Upper lobe of left lung (tissue), 6 donors: Measurements from ENCODE around the gene CLPTM1L. TPM values are rescaled to one million over a fixed set of nuclear protein-coding genes. Genes with fewer than 3 reads are reported as not detected.
"Not testable (repeated sequence)": the region's sequence is repeated elsewhere in the genome, so short reads cannot be mapped to it uniquely, and the experiment has no call there.

ENCODE experiments used
- ATAC-seq, 2 donors: fragments of 200-7000 bp; cut with Tn5 transposase; one replicate each; pipeline ENCODE4 v1.9.1; 2022; ENCODE audit warnings: mild to moderate bottlenecking in 2 of 2, moderate library complexity in 2 of 2; ENCODE audit not compliant: low FRiP score in 2 of 2
- DNase-seq, 2 donors: peaks; one replicate each; pipeline ENCODE4 v3.0.0-alpha.2; 2019 to 2020
- H3K27ac ChIP-seq, 4 donors: fragments of 200-600 bp; sonication (generic); one replicate each; pipeline ENCODE4 v1.5.1; 2016 to 2019
- H3K27me3 ChIP-seq, 4 donors: fragments of 200-600 bp; sonication (generic); one replicate each; pipeline ENCODE4 v1.5.1; 2017 to 2019
- H3K36me3 ChIP-seq, 4 donors: fragments of 200-600 bp; sonication (generic); one replicate each; pipeline ENCODE4 v1.5.1; 2016 to 2019
- H3K4me1 ChIP-seq, 4 donors: fragments of 200-600 bp; sonication (generic); one replicate each; pipeline ENCODE4 v1.5.1; 2018 to 2019
- H3K4me3 ChIP-seq, 4 donors: fragments of 200-600 bp; sonication (generic); one replicate each; pipeline ENCODE4 v1.5.1; 2017 to 2019; ENCODE audit warnings: mild to moderate bottlenecking in 2 of 4, moderate library complexity in 1 of 4
- H3K9me3 ChIP-seq, 4 donors: fragments of 200-600 bp; sonication (generic); one replicate each; pipeline ENCODE4 v1.5.1; 2018 to 2019
- CTCF ChIP-seq, 6 experiments: fragments of 450-650 bp in 4 of 6; fragments of 200-600 bp in 2 of 6; sonication (generic) in 2 of 6; IDR thresholded peaks; one replicate each; pipeline ENCODE4 v1.5.1; 2016 to 2019; ENCODE audit warnings: antibody characterized with exemption in 6 of 6
- EP300 ChIP-seq, 4 donors: sonication (generic); formaldehyde crosslinking; IDR thresholded peaks; one replicate each; pipeline ENCODE4 v1.5.1; 2017; ENCODE audit warnings: antibody characterized with exemption in 4 of 4, control low read depth in 2 of 4
- POLR2A ChIP-seq, 4 donors: fragments of 450-650 bp; IDR thresholded peaks; one replicate each; pipeline ENCODE4 v1.5.1; 2016 to 2017; ENCODE audit warnings: antibody characterized with exemption in 4 of 4, mild to moderate bottlenecking in 2 of 4
- POLR2AphosphoS5 ChIP-seq, 2 donors: sonication (generic); formaldehyde crosslinking; IDR thresholded peaks; one replicate each; pipeline ENCODE4 v1.5.1; 2017; ENCODE audit warnings: antibody characterized with exemption in 2 of 2
- WGBS, 2 donors: methylation state at CpG; one replicate each; pipeline ENCODE4 v1.1.5; 2017 to 2018; 5-methylcytosine and 5-hydroxymethylcytosine counted together
- total RNA-seq, 6 donors: library from RNA; depleted of rRNA in 4 of 6; stranded (reverse); fragments of >200 nt in 4 of 6; gene quantifications; one replicate each; pipeline versions ENCODE4 v1.1.0 to v1.2.1, GENCODE V29; 2016 to 2021
- donor health status: DM: no; HTN: no; CAD: no; lungs with moderate emphysema.
- donor health status: DM: no; HTN: yes; CAD: no; lungs with severe emphysema.

The CLPTM1L gene
- total RNA-seq, 6 donors from 2014 or later, result 135 to 311 (median 204) TPM

DNA sequence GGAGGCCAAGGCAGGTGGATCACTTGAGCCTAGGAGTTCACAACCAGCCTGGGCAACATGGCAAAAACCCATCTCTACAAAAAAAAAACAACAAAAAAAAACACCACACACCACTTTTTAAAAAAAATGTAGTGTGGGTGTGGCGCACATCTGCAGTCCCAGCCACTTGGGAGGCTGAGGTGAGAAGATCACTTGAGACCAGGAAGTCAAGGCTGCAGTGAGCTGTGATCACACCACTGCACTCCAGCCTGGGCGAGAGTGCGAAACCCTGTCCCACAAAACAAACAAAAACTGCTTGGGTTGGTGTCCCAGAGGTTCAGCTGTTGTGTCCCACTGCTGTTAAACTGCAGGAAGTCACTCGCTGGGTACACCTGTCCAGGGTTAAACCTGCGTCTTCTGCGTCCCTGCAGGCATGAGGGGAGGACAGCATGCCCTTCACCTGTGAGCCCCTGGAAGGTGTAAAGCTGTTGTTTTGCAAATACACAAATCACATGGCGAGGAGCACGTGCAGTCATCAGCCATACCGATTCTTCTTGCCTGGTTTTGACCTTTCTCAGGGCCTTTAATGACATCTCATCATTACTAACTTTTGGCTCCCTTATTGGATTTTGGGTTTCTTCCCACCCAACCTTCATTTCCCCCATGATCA, 29.3 kb upstream of the CLPTM1L start:
- Histone ChIP-seq H3K27ac (no peak overlapping the region), H3K36me3 (no peaks in the 10 kb centered on the region), H3K4me3 (no peak overlapping the region), H3K27me3 (no peaks in the 10 kb centered on the region), H3K9me3 (no peaks in the 10 kb centered on the region), H3K4me1 (no peaks in the 10 kb centered on the region)
- TF ChIP-seq POLR2AphosphoS5 (IDR thresholded peaks at IDR 0.05) (no peak), POLR2A (IDR thresholded peaks at IDR 0.05) (no peak), CTCF (IDR thresholded peaks at IDR 0.05) (no peak), EP300 (IDR thresholded peaks at IDR 0.05) (no peak)
- ATAC-seq (no peak), DNase-seq (no peak)
- 65 to 67% methylated on average over 9 of the region's 9 CpGs for WGBS, 2 donors

DNA sequence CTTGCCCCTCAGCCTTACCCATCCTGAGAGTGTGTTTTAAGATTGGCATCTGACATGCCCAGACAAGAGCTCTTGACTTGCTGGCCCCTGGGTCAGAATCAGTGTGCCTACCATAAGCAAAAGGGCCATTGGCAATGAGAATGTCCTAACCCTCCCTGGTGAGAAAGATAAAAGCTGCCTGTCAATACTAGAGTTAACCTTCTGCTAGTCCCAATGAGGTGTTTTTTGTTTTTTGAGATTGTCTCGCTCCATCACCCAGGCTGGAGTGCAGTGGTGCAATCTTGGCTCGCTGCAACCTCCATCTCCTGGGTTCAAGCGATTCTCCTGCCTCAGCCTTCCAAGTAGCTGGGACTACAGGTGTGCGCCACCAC, 27.1 kb upstream of the CLPTM1L start:
- 93 to 94% methylated on average over 4 of the region's 4 CpGs for WGBS, 2 donors
- not testable (repeated sequence) for H3K36me3 ChIP-seq, H3K4me1 ChIP-seq, DNase-seq, H3K4me3 ChIP-seq, ATAC-seq, H3K9me3 ChIP-seq, H3K27me3 ChIP-seq, H3K27ac ChIP-seq

GRCh38 chr5:1371218-1371971, 26.5 kb upstream of the CLPTM1L start:
- H3K9me3 ChIP-seq, result no peaks in the 10 kb centered on the region
- no peaks in the 10 kb centered on the region for H3K4me1 ChIP-seq
- DNase-seq (no peak), ATAC-seq (no peak)
- no peaks in the 10 kb centered on the region for H3K27me3 ChIP-seq
- H3K4me3 ChIP-seq, result no peak overlapping the region
- 85 to 87% methylated on average over 10 to 13 of the region's 13 CpGs for WGBS, 2 donors
- no peak for TF ChIP-seq POLR2AphosphoS5 (IDR thresholded peaks at IDR 0.05)
- no peak for TF ChIP-seq POLR2A (IDR thresholded peaks at IDR 0.05)
- TF ChIP-seq CTCF (IDR thresholded peaks at IDR 0.05), result no peak
- TF ChIP-seq EP300 (IDR thresholded peaks at IDR 0.05), result no peak
- H3K27ac ChIP-seq, result no peak overlapping the region
- no peaks in the 10 kb centered on the region for H3K36me3 ChIP-seq

- ATAC-seq (no peak), DNase-seq (no peak)
- Histone ChIP-seq H3K4me1 (no peaks in the 10 kb centered on the region), H3K27me3 (no peaks in the 10 kb centered on the region), H3K36me3 (no peaks in the 10 kb centered on the region), H3K27ac (no peak overlapping the region), H3K4me3 (no peak overlapping the region), H3K9me3 (no peaks in the 10 kb centered on the region)
- TF ChIP-seq POLR2AphosphoS5 (IDR thresholded peaks at IDR 0.05), result no peak
- TF ChIP-seq CTCF (IDR thresholded peaks at IDR 0.05), result no peak
- no peak for TF ChIP-seq POLR2A (IDR thresholded peaks at IDR 0.05)
- no peak for TF ChIP-seq EP300 (IDR thresholded peaks at IDR 0.05)
- 66 to 77% methylated on average over 6 to 7 of the region's 7 CpGs for WGBS, 2 donors
Observed at GRCh38 chr5:1370006-1370405, 25.1 kb upstream of the CLPTM1L start.

- TF ChIP-seq POLR2AphosphoS5 (IDR thresholded peaks at IDR 0.05), result no peak
- WGBS, 2 donors, result 83 to 86% methylated on average over 4 of the region's 4 CpGs
- H3K27ac ChIP-seq, result no peak overlapping the region
- H3K36me3 ChIP-seq, result no peaks in the 10 kb centered on the region
- DNase-seq (no peak), ATAC-seq (no peak)
- H3K4me1 ChIP-seq, result no peaks in the 10 kb centered on the region
- no peaks in the 10 kb centered on the region for H3K27me3 ChIP-seq
- no peak overlapping the region for H3K4me3 ChIP-seq
- no peaks in the 10 kb centered on the region for H3K9me3 ChIP-seq
Observed at GRCh38 chr5:1368756-1369155, 23.9 kb upstream of the CLPTM1L start.

- Histone ChIP-seq H3K4me3 (no peak overlapping the region), H3K27ac (no peak overlapping the region), H3K27me3 (no peaks in the 10 kb centered on the region), H3K4me1 (no peaks in the 10 kb centered on the region), H3K9me3 (no peaks in the 10 kb centered on the region), H3K36me3 (no peaks in the 10 kb centered on the region)
- no peak for DNase-seq
- no peak for TF ChIP-seq POLR2A (IDR thresholded peaks at IDR 0.05)
- no peak for ATAC-seq
- 86 to 92% methylated on average over 7 of the region's 7 CpGs for WGBS, 2 donors
Observed at GRCh38 chr5:1368236-1368635, 23.3 kb upstream of the CLPTM1L start.
